Measurements from ENCODE around the gene SDC3.
"Not testable (repeated sequence)": the region's sequence is repeated elsewhere in the genome, so short reads cannot be mapped to it uniquely, and the experiment has no call there.

The SDC3 gene

DNA sequence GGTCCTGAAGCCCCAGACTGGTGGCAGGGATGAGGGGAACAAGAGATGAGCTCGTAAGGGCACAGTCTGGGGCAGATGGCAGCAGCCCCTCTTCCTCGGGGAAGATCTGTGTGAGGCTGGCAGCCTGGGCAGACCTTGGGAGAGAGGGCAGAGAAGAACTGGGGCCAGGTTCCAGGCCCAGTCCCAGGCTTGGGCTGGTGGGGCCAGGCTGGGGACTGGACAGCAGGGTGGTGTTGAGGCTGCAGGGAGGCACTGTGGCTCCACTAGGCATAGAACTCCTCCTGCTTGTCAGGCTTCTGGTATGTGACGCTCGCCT lies 35.7 kb downstream of the SDC3 start:
- no peak for DNase-seq

DNA sequence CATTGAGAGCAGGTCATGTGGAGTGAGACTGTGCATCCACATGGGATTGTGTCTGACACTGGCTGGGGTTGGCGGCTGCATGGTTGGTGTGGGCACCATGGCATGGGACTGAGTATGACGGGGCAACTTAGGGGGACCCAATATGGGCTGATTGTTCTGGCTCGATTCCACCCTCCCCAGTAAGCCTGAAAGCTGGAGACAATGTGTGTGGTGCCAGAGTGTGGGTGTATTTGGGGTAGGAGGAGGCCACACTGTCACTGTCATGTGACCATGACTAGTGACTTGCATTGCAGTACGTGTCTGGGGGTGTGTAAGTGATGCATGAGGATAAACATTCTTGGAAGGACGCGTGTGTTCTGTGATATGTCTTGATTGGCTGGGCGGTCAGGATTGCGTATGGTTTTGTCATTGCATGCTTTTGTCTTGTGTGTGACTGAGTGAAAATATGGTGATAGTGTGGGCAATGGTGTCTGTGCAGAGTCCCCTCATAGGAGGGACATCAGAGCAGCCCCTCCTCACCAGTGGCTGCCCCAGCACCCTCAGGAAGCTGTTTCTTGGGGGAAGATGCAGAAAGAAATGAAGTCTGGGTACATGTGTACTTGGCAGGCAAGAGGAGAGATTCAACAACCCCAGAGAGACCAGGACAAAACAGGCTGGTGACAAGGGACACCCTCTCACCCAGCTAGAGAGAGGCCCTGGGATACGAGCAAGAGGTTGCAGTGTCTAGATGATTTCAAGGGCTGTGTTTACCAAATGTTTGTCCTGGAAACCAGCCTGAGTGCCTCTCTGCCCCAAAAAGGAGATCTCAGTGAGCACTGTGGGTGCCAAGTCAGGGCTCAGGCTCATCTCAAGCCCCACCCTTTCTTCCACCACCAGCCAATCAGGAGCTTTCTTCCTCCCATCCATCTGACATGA lies 36.3 kb downstream of the SDC3 start:
- DNase-seq, result peak; percentile 64

DNA sequence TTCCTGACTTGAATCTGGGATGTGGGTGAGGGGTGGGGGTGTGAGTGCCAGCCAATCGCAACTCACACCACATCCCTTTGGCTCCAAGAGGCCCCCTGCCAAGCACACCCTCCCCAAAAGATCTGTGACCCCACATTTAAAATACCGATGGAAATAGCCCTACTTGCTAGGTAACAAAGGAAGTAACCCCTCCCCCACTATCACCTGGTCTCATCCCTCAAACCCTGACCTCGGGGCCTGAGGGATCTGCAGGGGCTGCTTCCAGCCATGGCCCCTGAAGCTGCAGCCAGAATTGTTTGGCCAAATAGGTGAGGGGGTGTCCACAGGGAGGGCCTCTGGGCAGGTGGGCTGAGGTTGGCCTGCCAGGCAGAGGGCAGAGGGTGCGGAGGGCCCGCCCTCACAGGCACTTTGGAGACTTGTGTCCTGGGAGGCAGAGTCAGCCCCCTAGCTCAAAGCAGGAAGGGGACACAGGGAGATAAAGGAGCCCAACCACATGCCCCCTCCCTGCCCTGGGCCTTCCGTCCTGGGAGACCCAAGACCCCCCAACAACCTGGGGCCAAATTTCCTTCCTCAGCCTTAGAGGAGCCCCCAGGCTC lies 37.2 kb downstream of the SDC3 start:
- DNase-seq, result no peak

DNA sequence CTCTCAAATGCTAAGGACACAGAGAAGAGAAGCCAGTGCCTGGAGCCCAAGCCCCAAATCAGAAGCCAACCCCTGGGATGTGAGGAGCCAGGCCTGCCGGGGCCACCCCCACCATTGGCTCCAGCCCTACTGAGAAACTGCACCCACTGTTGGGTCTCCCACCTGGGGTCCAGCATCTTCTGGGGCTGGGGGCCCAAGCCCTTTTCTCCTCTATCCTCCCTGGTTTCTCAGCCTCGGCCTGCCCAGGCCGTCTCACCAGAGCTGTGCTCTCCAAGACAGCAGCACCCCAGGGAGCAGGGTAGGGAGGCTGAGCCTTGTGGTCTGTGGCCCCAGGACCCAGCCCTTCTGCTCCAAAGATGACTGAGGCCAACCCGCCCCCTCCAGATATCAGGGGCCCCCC lies 37.9 kb downstream of the SDC3 start:
- DNase-seq, result no peak

DNA sequence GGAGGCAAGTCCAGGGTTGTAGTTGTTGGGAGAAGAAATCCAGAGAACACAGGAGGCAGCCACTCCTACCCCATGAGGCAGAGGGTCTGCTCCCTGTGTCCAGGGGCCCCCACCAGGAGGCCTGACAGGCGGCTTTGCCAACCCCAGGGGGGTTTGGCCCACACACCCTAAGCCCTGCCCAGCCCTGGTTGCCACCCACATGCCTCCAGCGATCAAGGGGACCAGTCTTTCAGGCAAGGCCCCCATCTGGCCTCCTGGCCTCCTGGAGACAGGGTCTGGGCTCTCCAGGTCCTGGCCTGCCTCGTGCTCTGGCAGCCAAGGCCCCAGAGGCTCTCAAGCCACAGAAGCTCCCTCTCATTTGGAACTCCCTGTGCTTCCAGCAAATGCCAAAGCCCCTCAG lies 38.5 kb downstream of the SDC3 start:
- DNase-seq, result no peak

DNA sequence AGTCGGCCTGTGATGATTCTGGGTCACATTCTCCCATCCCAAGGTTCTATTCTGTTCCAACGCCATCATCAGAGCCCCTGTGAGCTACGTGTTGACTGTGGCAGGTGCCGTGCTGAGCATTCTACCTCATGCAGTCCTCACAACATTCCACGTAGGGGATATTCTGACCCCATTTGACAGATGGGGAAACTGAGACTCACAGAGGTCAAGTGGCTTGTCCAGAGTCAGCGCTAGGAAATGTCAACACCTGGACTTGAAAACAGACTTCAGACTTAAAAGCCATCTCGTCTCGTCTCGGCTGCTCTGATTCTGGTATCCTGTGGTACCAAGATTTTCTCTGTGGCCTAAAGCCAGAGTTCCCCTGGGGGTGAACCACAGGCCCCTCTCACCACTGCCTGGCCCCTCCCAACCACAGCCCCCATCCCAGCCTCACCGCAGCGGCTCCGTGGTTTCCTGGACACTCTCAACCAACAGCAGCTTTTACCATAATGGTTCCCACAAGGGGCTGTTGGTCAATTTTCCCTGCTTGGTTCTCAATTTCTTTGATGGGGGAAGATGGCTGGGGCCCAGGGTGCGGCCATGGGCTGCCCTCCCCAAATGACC lies 39.6 kb downstream of the SDC3 start:
- DNase-seq, result no peak

DNA sequence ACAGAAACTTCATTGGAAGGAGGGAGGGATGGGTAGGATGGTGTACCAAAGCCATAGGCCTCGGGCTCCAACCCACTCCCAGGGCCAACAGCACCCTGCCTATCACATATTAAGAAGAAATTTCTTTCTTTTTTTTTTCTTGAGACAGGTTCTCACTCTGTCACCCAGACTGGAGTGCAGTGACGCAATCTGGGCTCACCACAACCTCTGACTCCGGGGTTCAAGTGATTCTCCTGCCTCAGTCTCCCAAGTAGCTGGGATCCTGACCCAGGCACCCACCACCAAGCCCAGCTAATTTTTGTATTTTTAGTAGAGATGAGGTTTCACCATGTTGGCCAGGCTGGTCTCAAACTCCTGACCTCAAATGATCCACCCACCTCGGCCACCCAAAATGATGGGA lies 40.5 kb downstream of the SDC3 start:
- DNase-seq, result not testable (repeated sequence)

DNA sequence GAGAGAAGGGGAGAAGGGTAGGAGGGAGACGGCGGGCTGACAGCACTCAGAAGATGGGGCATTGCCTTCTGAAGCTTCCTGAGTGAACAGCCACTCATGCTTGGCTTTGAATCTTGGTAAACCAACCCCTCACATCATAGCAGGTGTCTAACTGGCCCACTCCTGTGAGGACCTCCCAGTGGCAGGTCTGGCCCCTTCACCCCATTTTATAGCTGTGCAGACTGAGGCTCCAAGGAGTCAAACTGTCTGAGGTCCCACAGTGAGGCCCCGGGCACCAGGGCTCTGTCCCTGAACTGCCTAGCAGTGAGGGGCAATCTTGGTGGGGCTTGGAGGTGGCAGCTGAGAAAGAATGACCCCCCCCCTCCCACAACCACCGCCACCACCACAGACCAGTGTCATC lies 41.0 kb downstream of the SDC3 start:
- no peak for DNase-seq

DNA sequence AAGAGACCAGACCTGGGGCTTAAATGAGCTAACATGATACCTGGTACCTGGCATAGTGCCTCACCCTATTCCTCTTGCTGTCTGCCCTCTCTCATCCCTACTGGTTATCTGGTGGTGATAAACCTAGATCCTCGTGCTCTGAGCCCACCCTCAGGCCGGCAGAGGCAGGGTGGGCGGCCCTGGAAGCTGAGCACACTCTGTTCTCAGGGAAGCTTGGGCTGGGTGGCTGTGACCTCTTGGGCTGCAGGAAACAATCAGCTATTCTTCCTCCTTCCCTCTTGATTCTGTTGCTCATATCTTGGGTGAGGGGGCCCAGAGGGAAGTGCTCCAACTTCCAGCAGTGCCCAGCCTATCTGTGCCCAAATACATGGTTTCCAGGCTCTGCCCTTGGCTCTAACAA lies 42.0 kb downstream of the SDC3 start:
- no peak for DNase-seq

DNA sequence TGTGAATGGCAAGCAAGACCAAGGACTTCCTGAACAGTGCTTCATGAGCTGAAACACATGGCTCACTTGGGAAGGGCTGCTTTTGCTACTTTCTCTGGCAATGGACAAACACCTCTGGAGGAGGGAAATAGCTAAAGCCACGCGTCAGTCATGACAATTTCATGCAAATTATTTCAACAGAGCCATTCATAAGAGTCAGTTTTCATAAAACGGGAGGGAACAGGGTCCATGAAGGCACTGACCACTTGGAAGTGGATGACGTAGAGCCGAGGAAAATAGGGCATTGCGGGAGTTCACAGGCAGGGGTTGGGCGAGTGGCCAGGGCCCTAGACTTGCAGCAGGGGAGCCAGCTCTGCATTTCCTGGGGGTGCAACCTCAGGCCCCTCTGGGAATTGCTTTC lies 43.9 kb downstream of the SDC3 start:
- no peak for DNase-seq

DNA sequence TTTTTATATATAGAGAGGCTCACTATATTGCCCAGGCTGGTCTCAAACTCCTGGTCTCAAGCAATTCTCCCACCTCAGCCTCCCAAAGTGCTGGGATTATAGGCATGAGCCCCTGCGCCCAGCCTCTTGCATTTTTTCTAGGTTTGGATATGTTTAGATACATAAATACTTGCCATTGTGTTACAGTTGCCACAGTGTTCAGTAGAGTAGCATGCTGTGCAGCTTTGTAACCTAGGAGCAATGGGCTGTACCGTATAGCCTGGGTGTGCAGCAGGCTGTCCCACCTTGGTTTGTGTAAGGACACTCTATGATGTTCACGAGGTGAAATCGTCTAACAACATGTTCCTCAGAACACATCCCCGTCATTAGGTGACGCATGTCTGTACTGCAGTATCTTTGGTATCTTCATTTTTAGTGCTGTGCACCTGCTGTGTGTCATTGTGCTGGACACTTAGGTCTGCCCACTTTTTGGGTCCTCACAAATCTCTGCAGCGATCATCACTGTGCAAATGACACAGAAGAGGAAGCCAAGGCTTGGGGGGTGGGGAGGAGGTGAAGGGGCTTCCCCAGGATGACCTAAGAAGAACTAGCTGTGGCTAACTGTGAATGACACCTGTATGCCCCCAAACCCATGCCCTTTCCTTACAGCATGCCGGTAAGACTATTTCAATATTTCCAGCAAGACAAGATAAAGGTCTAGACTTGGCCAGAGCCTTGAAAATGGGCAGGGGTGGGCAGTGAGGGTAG lies 44.5 kb downstream of the SDC3 start:
- DNase-seq, result no peak

DNA sequence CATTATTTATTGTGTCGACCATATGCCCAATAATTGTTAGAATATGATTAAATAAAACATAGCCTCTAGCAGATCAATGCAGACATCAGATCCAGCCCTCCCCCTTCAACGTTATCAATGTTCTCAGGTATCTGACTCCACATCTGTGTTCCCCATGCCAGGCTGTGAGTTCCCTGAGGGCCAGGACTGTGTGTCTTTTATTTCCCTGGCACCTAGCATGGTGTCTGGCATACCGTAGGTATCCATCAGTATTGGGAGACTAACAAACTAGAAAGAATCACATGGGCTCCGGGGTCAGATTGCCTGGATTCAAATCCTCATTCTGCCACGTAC lies 48.3 kb downstream of the SDC3 start:
- DNase-seq, result no peak

DNA sequence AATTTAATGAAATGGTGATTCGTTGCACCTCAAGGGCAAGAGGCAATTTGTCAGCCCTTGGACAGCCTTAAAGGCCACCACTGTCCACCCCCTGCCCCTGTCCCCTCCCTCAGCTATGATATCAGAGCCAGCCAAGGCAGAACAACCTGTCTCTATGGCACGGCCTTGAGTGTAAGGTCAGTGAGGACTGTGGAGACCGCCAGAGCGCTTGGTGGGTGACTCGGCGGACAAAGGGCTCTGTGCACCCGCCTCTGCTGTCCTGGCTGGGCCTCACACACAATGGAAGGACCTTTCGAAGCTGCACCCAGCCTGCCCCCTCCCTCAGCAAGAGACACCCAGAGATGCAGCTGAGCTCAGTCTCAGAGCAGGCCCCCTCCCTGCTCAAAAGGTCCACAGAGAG lies 50.6 kb downstream of the SDC3 start:
- no peak for DNase-seq

DNA sequence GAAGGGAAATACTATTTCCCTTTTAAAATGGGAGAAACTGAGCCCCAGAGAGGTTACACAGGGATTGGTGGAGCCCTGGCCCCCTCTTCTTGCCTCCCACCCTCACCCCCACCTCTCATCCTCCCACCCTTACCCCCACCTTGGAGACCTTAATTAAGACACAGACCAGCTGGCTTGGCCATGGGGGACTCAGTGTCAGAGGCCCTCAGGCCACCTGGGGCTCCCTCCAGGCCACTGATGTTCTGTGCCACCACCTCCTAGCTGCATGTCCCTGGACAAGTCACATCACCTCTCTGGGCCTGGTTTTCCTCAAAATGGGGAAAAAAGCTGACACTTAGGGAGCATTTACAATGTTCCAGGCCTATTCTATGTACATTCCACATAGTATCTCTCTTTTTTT lies 51.5 kb downstream of the SDC3 start:
- DNase-seq, result no peak

DNA sequence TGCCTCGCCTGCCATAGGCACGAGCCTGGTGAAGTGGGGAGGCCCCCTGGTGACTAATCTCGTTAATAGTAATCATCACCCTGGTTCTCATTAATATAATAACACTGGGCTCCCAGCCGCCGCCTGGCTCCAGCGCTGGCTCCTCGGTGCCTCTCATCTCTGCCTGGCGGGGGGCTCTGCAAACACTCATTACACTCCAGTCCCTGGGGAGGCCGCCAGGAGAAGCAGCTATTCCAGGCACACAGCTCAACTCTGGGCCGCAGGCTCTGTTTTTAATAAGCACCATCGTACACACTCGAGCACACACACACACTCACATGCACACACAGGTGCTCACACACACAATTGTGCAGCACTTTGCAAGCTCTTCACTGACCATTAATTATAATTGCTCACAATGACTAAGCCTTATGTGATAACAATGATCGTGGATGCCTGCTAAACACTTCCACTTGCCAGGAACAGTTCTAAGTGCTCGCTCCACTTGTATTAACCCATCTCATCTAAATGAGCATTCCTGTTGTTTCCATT lies 52.2 kb downstream of the SDC3 start:
- peak; percentile 8 for DNase-seq

DNA sequence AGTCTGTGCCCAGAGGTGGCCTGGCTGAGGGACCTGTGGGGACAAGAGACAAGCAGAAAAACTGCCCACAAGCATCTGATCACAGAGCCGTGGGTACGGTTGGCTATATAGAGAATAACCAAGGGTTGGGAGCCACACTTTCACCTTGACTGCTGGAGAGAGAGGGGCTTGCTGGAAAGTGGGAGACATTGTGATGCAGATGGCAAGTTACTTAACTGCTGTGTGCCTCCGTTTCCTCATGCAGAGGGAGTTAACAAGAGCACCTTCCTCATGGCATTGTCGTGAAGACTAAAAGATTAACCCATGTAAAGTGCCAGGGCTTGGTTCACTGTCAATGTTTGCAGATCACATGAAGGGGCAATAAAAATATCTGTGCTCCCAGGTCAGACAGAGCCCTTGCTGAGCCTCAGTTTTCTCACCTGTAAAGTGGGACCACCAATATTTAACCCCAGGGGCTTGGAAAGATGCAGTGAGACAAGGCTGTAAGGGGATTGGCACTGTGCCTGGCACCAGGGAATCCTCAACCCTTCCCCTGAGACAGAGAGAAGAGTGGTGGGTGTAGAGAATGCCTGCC lies 52.8 kb downstream of the SDC3 start:
- DNase-seq, result no peak

DNA sequence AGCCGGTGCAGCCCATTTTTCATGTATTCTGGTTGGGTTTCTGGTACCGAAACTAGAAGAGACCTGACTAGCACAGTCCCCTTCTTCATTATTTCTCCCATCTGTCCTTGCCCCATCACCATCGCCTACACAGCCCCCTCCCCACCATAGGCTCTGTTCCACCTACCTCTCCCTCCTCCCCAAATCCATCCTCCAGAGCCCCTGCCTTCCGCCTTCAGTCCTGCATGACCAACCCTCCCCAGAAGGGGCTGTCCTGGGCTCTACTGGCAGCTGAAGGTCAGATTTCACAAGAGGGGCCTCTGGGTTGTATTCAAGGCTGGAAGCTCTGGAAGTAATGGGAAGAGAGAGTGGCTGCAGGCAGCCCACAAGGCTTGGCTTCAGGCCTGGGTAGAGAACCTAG lies 55.2 kb downstream of the SDC3 start:
- DNase-seq, result no peak

DNA sequence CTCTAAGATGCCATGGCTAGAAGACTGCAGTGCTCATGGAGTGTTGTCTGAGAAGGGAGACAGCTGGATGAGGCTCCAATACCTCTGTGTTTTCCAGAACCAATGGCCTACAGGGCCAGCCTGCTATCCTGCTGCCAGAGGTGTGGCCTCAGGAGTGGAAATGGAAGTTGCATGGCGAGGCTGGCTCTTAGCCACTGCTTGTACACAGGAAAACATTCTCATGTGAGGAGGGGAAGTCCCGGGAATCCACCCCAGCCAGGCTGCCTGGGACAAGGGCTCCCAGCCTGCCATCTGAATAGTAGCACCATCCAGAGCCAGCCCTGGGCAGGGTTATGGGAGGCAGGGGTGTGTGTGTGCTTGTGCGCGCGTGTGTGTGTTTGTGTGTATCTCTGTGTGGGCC lies 56.5 kb downstream of the SDC3 start:
- DNase-seq, result no peak

DNA sequence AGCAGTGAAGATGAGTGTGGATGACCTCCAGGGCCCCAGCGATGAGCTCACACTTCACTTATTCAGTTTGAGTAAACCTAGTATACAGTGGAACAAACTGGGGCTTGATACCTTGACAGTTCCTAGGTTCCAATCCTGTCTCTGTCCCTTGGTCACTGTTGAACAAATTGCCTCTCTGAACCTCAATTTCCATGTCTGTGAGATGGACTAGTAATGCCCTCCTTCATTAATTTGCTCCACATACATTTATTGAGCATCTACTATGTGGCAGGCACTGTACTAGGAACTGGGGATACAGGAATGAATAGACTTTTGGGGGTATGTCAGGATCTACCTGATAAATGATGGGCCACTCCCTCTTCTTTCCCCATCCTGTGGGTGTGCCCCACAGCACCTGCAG lies 57.3 kb downstream of the SDC3 start:
- no peak for DNase-seq

DNA sequence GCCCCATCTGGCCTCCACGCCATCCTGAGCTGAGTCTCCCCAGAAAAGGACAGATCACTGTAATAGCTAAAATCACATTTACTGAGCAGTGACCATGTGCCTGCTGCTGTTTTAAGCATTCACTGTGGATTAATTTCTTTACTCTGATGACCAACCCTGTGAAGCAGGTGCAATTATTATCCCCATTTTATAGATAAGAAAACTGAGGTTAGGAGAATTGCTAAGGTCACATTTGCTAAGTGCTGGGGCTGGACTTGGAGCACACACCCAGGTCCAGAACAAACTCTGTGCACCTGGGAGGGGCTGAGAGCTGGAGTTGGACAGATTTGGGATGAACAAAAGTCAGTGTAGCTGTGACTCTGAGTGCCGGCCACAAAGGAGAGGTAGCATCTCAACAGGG lies 58.0 kb downstream of the SDC3 start:
- DNase-seq, result no peak

DNA sequence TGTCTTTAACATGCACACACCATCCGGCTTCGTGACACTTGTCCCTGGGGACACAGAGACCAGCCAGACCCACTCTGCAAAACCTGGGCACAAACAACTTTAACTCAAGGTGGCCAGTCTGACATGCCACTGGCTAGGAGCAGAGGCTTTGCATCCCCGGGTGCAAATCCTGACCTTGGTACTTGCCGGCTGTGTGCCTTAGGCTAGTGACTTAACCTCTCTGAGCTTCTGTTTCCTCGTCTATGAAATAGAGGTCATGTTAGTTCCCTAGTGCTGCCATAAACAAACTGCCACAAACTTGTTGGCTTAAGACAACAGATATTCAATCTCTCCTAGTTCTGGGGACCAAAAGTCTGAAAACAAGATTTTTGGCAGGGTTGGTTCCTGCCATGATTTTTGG lies 60.4 kb downstream of the SDC3 start:
- DNase-seq, result no peak

DNA sequence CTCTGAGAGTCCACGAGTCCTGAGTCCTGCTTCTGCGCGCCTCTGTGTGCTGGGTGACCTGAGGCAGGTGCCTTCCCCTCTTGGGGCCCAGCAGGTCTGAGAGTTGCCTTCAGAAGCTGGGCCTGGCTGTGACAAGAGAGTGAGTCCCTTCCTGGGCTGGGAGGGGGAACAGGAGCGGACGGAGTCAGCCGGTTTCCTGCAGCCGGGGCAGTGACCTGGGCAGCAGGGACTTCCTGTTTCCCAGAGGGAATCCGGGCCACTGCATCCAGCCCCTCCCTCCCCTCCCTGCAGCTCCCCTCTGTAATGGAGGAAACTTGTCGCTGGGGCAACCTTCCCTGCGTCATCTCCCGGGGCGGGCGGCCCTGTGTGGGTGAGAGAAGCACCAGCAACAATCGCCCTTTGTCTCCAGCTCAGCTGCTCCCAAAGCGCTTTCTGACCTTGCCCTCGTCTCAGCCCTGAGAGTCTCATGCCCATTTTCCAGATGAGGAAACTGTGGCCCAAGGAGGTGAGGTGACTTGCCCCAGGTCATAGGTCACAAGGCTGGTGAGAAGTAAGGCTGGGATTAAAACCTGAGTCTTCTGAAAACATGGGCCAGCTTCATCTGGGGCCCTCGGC lies 61.1 kb downstream of the SDC3 start:
- no peak for DNase-seq

DNA sequence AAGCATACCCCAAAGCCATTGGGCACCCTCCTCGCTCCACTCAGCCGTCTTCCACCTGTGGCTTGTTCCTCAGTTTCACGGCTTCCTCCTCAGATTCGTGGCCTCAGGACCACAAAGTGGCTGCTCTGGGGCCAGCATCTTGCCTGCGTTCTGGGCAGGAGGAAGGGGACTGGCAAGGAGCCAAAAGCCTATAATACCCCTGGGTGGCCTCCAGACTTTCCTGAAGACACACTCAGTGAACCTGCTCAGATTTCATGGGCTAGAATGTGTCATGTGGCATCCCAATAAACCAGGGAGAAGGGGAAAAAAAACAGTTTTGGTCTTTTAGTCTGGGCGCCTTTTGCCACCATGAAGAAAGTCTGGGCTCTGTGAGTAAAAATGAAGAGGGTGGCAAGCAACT lies 62.0 kb downstream of the SDC3 start:
- DNase-seq, result no peak

Measured in hematopoietic multipotent progenitor cell treated with erythropoietin and hydrocortisone succinate and interleukin-3 and kit ligand, for 8 days (in vitro differentiated cells).